Uterus (tissue), 2 donors: Measurements from ENCODE around the gene ZMAT5.

Experiments used
- CTCF ChIP-seq, 4 experiments: fragments of 200-600 bp in 2 of 4; fragments of 450-650 bp in 2 of 4; sonication (generic) in 2 of 4; IDR thresholded peaks; one replicate each; pipeline ENCODE4 v1.5.1; 2016 to 2019; ENCODE audit warnings: antibody characterized with exemption in 4 of 4, mild to moderate bottlenecking in 2 of 4, moderate library complexity in 1 of 4
- POLR2A ChIP-seq, 2 donors: fragments of 450-650 bp; IDR thresholded peaks; one replicate each; pipeline ENCODE4 v1.6.1; 2016; ENCODE audit warnings: antibody characterized with exemption in 2 of 2, mild to moderate bottlenecking in 1 of 2, moderate library complexity in 1 of 2

DNA sequence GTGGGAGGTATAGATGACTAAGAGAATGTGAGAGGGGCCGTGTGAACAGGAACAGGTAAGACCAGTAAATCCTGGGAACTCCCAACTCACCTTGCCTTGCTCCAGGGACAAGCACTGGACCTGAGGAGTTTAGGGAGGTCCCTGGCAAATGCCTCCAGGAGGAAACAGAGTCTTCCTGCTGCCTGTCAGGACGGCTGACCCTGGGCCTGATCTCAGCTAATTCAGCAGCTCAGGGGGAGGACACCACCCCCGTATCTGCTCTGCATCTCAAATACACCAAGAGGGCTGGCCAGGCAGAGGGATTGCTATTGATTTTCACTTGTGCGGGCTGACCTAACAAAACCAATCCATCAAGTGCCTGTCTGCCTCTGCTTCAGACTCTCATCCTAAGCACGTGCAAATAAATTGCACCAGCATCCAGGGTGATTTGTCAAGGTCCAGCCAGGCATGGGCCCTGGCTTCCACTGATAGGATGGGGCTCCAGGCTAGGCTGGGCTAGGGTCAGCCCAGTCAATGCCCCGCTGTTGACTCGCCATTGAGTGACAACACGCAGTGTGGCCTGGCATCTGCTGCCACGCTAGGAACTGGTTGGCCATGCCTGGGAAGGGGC, 20.7 kb upstream of the ZMAT5 start:
- TF ChIP-seq CTCF (IDR thresholded peaks at IDR 0.05): no peak
- TF ChIP-seq POLR2A (IDR thresholded peaks at IDR 0.05): no peak
